Stimulated activated CD4-positive, alpha-beta T cell treated with anti-CD3 and anti-CD28 coated beads, Interleukin-4, amount 100 ng/mL, for 4 hours (primary cell): ENCODE results near the gene CHMP6.
"Not testable (repeated sequence)": the region's sequence is repeated elsewhere in the genome, so short reads cannot be mapped to it uniquely, and the experiment has no call there.

ENCODE experiments used
- DNase-seq, 2 experiments: peaks; one replicate each; pipeline ENCODE4 v3.0.0-alpha.2; 2020

Gene CHMP6

GRCh38 chr17:81016575-81016974, 24.9 kb downstream of the CHMP6 start:
- no peak for DNase-seq

- not testable (repeated sequence) for DNase-seq
Measured at GRCh38 chr17:81017330-81017729, 25.7 kb downstream of the CHMP6 start.

DNA sequence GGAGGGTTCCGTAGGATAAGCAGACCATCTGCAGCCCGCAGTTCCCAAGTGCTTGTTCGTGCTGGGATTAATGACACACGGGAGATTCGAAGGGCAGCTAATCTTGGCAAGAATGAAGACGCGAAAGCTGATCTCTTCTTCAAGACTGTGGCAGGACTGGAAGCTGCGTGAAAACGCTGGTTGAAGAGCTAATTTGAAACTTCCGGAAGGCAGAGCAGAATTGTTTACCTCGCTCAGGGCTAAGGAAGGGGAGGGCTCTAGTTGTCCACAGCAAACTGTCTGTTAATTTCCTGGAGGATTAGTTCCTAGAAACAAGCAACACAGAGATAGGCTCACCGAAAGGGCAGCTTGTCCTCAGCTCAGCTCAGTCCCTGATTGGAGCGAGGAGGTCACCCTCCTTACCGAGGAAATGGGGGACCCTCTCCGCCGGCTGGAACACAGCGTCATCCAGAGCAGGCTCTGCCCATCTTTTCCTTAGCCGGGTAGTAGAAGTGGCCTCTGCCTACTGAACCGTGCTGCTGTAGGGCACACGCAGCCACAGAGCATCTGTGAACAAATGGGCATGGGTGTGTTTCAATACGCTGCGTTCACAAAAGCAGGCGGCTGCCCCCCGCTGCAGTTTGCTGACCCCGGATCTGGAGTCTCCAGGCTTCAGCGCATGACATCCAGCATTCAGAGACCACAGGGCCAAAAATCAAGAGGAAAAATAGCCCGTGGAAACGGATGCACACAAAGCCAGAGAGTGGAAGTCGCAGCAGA, 26.6 kb downstream of the CHMP6 start:
- no peak for DNase-seq

GRCh38 chr17:81019563-81020442, 28.2 kb downstream of the CHMP6 start:
- DNase-seq, result no peak

DNA sequence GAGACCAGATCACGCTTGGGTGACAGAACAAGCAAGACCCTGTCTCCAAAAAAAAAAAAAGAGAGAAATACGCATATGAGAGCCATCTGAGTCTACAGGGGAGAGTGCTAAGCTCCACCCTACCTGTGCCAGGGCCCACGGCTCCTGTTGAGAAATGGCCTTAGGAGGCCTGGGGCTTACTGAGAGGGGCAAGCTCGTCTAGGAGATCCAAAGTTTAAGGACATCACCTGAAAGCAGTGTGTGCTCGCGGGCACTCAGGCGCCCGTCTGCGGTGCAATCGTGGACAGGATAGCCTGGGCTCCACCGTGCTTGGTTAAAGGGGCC, 28.8 kb downstream of the CHMP6 start:
- no peak for DNase-seq

GRCh38 chr17:81020767-81021497, 29.3 kb downstream of the CHMP6 start:
- DNase-seq, result no peak

GRCh38 chr17:81021531-81022343, 30.1 kb downstream of the CHMP6 start:
- DNase-seq, result no peak

DNA sequence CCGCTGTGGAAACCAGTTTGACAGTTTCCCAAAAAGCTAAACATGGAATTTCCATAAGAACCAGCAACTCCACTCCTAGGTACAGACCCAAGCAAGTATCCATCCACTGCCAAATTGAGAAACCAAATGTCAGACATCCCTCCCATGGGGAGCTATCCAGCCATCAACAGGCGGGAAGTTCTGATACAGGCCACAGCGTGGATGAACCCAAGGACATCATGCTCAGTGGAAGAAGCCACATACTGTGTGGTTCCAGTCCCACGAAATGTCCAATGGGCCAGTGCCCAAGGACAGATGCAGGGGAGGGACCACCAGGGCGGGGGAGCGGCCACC, 30.7 kb downstream of the CHMP6 start:
- no peak for DNase-seq

DNA sequence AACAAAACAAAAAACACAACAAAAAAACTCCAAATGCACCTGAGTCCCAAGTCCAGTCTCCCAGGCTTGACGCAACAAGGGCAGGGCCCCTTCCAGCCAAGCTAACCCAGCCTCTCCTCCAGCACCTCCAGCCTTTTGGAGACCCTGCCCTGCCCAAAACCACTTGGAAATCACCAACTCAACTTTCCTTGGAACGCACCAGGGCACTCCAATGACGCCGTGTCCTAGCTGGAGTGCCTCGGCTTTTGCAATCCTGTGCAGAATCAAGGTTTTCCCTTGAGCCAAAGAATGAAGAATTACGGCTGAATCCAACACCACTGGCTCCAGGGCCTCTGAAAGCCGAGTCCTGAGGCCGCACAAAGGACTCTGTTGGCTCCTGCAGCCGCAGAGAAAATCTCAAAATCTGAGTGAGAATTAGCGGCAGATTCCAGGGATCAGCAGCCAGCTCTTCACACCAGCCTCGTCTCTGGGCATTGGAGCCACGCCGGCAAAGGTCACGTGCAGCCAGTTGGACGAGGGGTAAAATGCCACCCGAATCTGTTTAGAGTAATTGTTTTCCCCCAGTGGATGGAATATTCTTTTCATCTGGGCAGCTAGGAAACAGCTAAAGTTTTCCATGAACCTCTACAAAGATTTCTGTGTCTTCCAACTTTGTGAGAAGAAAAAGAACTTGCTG, 33.6 kb downstream of the CHMP6 start:
- DNase-seq, result no peak

DNA sequence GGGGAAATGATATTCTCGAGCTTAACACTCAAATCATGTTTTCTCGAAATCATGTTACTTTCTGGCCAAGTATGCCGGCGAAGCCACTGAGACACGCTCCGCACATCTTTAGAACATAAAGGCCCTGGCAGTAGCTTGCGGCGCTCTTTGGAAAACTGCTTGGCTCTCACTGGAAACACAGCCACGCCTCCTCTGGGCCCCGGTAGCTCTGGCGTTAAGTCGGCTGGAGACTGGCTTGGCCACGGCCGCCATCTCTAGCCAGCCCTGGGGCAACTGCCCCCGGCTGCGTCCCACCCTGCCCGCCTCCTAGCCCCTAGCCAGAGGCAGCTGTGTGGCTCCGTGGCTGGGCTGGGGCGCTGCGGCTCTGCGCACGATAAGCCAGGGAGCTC, 34.1 kb downstream of the CHMP6 start:
- DNase-seq, result no peak

DNA sequence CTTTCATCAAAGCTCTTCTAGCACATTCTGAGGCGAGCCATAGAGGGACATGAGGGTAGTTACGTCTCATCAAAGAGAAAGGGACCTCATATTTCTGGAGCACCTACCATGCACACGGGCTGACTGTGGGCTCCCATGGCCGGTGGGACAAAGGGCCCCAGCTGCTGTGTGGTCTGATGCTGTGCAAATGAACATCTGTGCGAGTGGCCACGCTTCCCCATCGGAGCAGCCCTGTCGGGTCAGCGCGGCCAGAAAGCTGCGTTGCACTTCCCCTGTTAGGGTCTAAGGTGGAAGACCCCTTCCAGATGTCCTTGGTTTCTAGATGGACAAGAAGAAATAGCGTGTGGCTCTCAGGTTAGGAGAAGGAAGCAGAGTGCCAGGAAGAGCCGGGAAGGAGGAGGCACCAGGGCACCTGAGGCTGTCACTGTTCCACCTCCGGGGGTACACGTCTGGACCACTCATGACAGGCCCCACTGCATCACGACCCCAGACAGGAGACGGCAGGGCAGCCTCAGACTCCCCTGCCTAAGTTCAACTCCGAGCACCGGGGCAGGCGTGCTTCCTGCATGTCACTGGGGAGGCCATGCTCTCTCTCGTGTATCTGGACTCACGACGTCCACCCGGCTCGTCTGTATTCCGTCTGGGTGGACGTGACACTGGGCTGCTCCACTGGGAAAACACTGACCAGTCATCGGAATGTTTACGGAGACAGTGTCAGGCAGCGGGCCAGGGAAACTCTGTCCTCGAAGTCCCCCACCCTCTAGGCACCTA, 34.8 kb downstream of the CHMP6 start:
- DNase-seq, result no peak

- DNase-seq, result no peak
Measured at GRCh38 chr17:81027038-81027437, 35.4 kb downstream of the CHMP6 start.

DNA sequence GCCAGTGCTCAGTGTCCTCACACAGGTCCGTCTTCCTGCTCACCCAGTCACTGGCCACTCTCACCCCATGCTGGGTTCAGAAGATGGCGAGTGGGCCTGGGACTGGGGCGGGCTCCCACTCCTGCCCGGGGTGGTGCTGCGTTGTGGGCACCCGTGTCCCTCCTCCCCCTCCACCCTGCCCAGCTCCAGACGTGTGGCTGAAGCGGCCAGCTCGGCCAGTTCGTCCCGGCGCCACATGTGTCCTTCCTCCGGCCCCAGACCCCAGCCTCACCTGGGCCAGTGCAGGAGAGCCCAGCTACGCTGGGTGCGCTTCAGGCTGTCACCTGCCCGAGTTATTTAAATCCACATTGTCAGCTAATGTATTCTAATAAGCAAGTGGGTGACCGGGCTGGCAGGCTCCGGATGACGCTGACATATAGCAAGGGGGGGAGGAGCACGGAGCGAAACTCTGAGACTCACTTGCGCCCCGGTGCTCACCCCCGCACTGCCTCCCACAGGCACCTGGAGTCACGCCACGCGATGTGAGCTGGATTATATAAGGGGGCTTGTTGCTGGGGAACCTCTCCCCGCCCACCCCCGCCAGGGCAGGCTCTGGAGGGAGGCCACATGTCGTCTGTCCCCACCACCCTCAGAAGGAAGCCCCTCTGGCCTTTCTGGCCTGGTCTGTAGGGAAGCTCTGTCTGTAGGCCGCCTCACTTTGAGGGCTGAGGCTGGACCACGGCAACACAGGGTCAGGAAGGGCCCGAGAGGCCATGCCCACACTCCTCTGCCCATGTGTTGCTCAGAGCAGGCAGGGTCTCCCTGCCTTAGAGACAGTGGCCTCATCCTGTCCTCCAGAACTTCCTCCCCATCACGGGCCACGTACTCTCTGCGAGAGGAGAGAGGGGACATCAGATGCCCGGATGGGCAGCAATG, 36.2 kb downstream of the CHMP6 start:
- DNase-seq, result peak; percentile 40 to 78

DNA sequence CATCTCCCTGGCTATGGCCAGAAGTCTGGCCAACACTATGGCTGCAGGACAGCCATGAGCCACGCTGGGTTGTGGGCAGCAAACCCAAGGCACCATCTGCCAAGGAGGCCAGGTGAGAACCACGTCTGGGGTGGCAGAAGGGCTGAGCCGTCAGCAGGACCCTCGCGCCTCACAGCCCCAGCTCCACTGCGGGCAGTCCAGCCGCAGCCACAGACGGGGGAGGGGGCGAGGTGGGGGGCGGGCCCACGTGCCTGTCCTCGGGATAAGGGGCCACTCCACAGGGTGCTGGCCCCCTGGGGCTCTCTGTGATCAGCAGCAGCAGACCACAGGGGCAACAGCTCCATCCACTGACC, 36.8 kb downstream of the CHMP6 start:
- DNase-seq, result no peak

- no peak for DNase-seq
Measured at GRCh38 chr17:81029859-81030258, 38.2 kb downstream of the CHMP6 start.

DNA sequence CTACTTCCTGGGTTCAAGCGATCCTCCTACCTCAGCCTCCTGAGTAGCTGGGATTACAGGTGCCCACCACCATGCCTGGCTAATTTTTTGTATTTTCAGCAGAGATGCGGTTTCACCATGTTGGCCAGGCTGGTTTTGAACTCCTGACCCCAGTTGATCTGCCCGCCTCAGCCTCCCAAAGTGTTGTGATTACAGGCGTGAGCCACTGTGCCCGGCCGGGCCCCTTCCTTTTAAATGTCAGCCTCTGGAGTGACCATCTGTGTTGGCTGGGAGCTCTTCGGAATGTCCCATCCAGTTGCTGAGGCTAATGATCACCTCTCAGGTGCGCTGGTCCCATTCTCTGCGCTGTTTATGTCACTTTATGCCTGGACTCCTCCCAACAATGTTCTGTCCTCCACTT, 38.7 kb downstream of the CHMP6 start:
- not testable (repeated sequence) for DNase-seq

GRCh38 chr17:81030741-81031565, 39.3 kb downstream of the CHMP6 start:
- no peak for DNase-seq

DNA sequence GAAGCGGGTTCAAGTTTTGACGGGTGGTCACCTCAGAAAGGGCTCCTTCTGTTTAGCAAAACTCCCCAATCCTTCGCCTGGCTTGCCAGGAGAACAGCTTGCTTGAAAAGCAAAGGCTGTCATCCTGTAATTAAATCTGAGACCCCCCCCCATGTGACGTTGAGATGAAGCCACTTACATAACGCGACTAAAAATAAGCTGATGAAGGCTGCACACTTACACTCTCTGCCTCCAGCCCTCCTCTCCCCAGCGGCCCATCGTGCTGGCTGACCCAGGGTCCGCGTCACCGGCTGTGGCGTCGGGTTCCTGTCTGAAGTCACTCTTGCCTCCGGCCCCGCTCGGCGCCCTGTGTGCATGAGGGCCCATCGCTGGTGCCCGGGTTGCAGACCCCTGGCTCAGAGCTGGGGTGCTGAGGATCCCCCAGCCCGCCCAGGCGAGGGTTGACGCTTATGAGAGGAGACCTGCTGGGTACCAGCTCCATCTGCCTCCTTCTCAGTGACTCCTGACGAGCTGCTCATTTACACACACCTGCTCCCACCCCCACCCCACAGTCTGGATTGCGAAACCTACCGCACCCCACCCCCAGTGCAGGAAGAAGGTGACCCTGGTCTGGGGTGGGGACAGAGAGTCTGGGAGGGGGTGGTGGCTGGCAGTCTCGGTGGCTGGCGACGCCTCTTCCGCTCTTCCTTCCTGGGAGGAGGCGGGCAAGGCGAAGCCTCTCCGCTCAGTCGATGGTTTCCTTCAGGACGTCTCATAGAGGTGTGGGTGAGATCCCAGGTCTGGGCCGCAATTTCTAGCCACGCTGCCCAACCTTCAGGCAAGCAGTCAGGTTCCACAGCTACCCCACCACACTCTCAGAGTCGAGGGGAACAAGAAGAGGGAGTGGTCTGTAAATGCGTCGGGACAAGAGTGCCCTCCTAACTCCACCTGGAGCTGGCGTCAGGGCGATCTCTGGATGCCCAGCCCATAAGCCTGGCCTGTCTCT, 40.2 kb downstream of the CHMP6 start:
- no peak for DNase-seq
